CD4-positive, alpha-beta T cell (primary cell): ENCODE measurements around the gene TARDBP. TPM values are rescaled to one million over a fixed set of nuclear protein-coding genes. Genes with fewer than 3 reads are reported as not detected.

Experiments used
- ATAC-seq: fragments of 200-7000 bp; cut with Tn5 transposase; one replicate; pipeline ENCODE4 v1.10.0; 2022; ENCODE audit warnings: mild to moderate bottlenecking; ENCODE audit not compliant: poor library complexity
- CTCF ChIA-PET: fragments of 350-600 bp; sonication (Branson Sonifier 250); formaldehyde crosslinking; loops from one replicate; lab custom pipeline; 2021; ENCODE audit warnings: antibody characterized with exemption, inconsistent platforms; lab: Charles Lee
- POLR2A ChIA-PET: fragments of 350-600 bp; sonication (Branson Sonifier 250); formaldehyde crosslinking; loops from one replicate; lab custom pipeline; 2021; ENCODE audit warnings: antibody characterized with exemption, inconsistent platforms; lab: Charles Lee
- DNase-seq, 14 experiments: peaks; one replicate each; pipeline ENCODE4 v3.0.0-alpha.2; 2013 to 2020; ENCODE audit warnings: mixed read lengths in 2 of 14
- H3K27ac ChIP-seq, 2 donors: one replicate each; pipeline versions ENCODE4 v1.5.1 to v1.7.0; 2013; ENCODE audit warnings: low read length in 2 of 2, low read depth in 1 of 2, mild to moderate bottlenecking in 1 of 2
- H3K27me3 ChIP-seq, 2 experiments: 1 replicate in 1 of 2; 2 replicates in 1 of 2; pipeline versions ENCODE4 v1.6.1 to v1.7.0; 2013; ENCODE audit warnings: low read length in 2 of 2, control low read depth in 1 of 2, mild to moderate bottlenecking in 1 of 2, moderate library complexity in 1 of 2; ENCODE audit not compliant: insufficient read depth in 2 of 2, control insufficient read depth in 1 of 2
- H3K36me3 ChIP-seq: one replicate; pipeline ENCODE4 v1.6.1; 2013; ENCODE audit warnings: low read length, control low read depth; ENCODE audit not compliant: insufficient read depth
- H3K4me1 ChIP-seq: one replicate; pipeline ENCODE4 v1.6.1; 2013; ENCODE audit warnings: low read length, control low read depth; ENCODE audit not compliant: insufficient read depth
- H3K4me3 ChIP-seq: one replicate; pipeline ENCODE4 v1.5.1; 2013; ENCODE audit warnings: mild to moderate bottlenecking, low read length, moderate library complexity
- H3K9me3 ChIP-seq, 2 experiments: 1 replicate in 1 of 2; 2 replicates in 1 of 2; pipeline versions ENCODE4 v1.6.1 to v1.7.0; 2013; ENCODE audit warnings: low read length in 2 of 2, mild to moderate bottlenecking in 2 of 2, control low read depth in 1 of 2, moderate library complexity in 1 of 2; ENCODE audit not compliant: control insufficient read depth in 1 of 2, insufficient read depth in 1 of 2
- H3K27ac Mint-ChIP-seq: one replicate; pipeline ENCODE4 v1.8.0; 2020; ENCODE audit warnings: mixed read lengths
- H3K27me3 Mint-ChIP-seq: one replicate; pipeline ENCODE4 v1.8.0; 2021; ENCODE audit warnings: mixed read lengths
- H3K36me3 Mint-ChIP-seq: one replicate; pipeline ENCODE4 v1.8.0; 2021; ENCODE audit warnings: low read depth, mixed read lengths
- H3K4me1 Mint-ChIP-seq: one replicate; pipeline ENCODE4 v1.8.0; 2021; ENCODE audit warnings: low read depth, mixed read lengths
- H3K4me3 Mint-ChIP-seq: one replicate; pipeline ENCODE4 v1.8.0; 2020; ENCODE audit warnings: mild to moderate bottlenecking, mixed read lengths
- H3K9me3 Mint-ChIP-seq: one replicate; pipeline ENCODE4 v1.8.0; 2020; ENCODE audit warnings: mixed read lengths
- CTCF ChIP-seq: fragments of 200-600 bp; IDR thresholded peaks from one replicate; pipeline ENCODE4 v1.8.0; 2022; ENCODE audit warnings: antibody characterized with exemption, mild to moderate bottlenecking
- intact Hi-C, 2 experiments: fragments of 100-400 bp; cut with DNase I in 1 of 2; cut with micrococcal nuclease in 1 of 2; formaldehyde crosslinking; loops; one replicate each; pipeline versions ENCODE4 v1.15.1 to v1.9.0; 2023 to 2025; cut with DNase I, micrococcal nuclease
- total RNA-seq, 174 experiments: library from RNA in 2 of 174; stranded (reverse) in 2 of 174; gene quantifications; one replicate each; pipeline ENCODE4 v1.2.3 and lab custom pipeline; 2021 to 2026

The TARDBP gene
- total RNA-seq, 2 experiments from 2014 or later: 141 to 149 TPM

GRCh38 chr1:11024154-11024873 lies 11.9 kb downstream of the TARDBP start:
- H3K27ac ChIP-seq: no peak overlapping the region
- TF ChIP-seq CTCF: no peak
- no peaks in the 10 kb centered on the region for H3K27me3 Mint-ChIP-seq
- peaks cover 74% of the 10 kb centered on the region for H3K36me3 ChIP-seq
- no peaks in the 10 kb centered on the region for H3K9me3 Mint-ChIP-seq
- H3K27ac Mint-ChIP-seq: no peak overlapping the region
- no peaks in the 10 kb centered on the region for H3K27me3 ChIP-seq
- no peak overlapping the region for H3K4me3 Mint-ChIP-seq
- CTCF ChIA-PET: interaction anchor here (2.0 kb wide), 1 partner anchor 13 kb away, joined by 8 read pairs; no protein-coding TSS in a partner anchor
- POLR2A ChIA-PET: no interaction called here
- peaks cover 37% of the 10 kb centered on the region for H3K4me1 Mint-ChIP-seq
- DNase-seq (no peak), ATAC-seq (no peak)
- intact Hi-C loops: no loop called here
- no peak overlapping the region for H3K4me3 ChIP-seq
- H3K9me3 ChIP-seq: no peaks in the 10 kb centered on the region
- no peaks in the 10 kb centered on the region for H3K4me1 ChIP-seq
- H3K36me3 Mint-ChIP-seq: peaks cover 87% of the 10 kb centered on the region

- no peak for TF ChIP-seq CTCF
- POLR2A ChIA-PET: no interaction called here
- peaks cover 71% of the 10 kb centered on the region for H3K36me3 ChIP-seq
- no peak overlapping the region for H3K27ac Mint-ChIP-seq
- no peak for ATAC-seq
- no peak overlapping the region for H3K4me3 Mint-ChIP-seq
- no peaks in the 10 kb centered on the region for H3K27me3 Mint-ChIP-seq
- H3K36me3 Mint-ChIP-seq: peaks cover 87% of the 10 kb centered on the region
- intact Hi-C loops: no loop called here
- no peaks in the 10 kb centered on the region for H3K4me1 ChIP-seq
- H3K4me3 ChIP-seq: no peak overlapping the region
- no peaks in the 10 kb centered on the region for H3K9me3 Mint-ChIP-seq
- H3K9me3 ChIP-seq: no peaks in the 10 kb centered on the region
- peaks cover 37% of the 10 kb centered on the region for H3K4me1 Mint-ChIP-seq
- no peak overlapping the region for H3K27ac ChIP-seq
- CTCF ChIA-PET: interaction anchor here (2.0 kb wide), 1 partner anchor 13 kb away, joined by 8 read pairs; no protein-coding TSS in a partner anchor
- DNase-seq: no peak
- no peaks in the 10 kb centered on the region for H3K27me3 ChIP-seq
Observed at GRCh38 chr1:11024874-11025203, 12.4 kb downstream of the TARDBP start.

GRCh38 chr1:11025618-11026017 lies 13.2 kb downstream of the TARDBP start:
- Mint-ChIP-seq H3K27ac (peak overlapping the region; percentile 14), H3K4me1 (peaks cover 39% of the 10 kb centered on the region), H3K36me3 (peaks cover 87% of the 10 kb centered on the region), H3K27me3 (no peaks in the 10 kb centered on the region), H3K4me3 (no peak overlapping the region), H3K9me3 (no peaks in the 10 kb centered on the region)
- TF ChIP-seq CTCF: no peak
- Histone ChIP-seq H3K9me3 (no peaks in the 10 kb centered on the region), H3K4me3 (no peak overlapping the region), H3K27ac (no peak overlapping the region), H3K4me1 (no peaks in the 10 kb centered on the region), H3K36me3 (peaks cover 66% of the 10 kb centered on the region), H3K27me3 (no peaks in the 10 kb centered on the region)
- DNase-seq (no peak), ATAC-seq (no peak)
- CTCF ChIA-PET: interaction anchor here (2.0 kb wide), 1 partner anchor 12 kb away, joined by 8 read pairs; no protein-coding TSS in a partner anchor
- POLR2A ChIA-PET: no interaction called here
- intact Hi-C loops: no loop called here
